ENCODE results near the gene COBLL1. TPM values are rescaled to one million over a fixed set of nuclear protein-coding genes. Genes with fewer than 3 reads are reported as not detected.

Gene COBLL1
- total and polyA plus RNA-seq, 8 donors, result 11.8 to 129 (median 58.3) TPM

- Histone ChIP-seq H3K4me1 (peaks cover 7 to 49% (median 20%) of the 10 kb centered on the region in 4 donors), H3K9me3 (no peaks in the 10 kb centered on the region), H3K27ac (no peak overlapping the region), H3K4me3 (no peak overlapping the region), H3K36me3 (no peaks in the 10 kb centered on the region), H3K27me3 (no peaks in the 10 kb centered on the region)
- no peak for TF ChIP-seq POLR2AphosphoS5 (IDR thresholded peaks at IDR 0.05)
- TF ChIP-seq CTCF (IDR thresholded peaks at IDR 0.05), result no peak
- TF ChIP-seq EP300 (IDR thresholded peaks at IDR 0.05), result no peak
- WGBS, 5 donors, result 83 to 90% (median 84%) methylated on average over 2 of the region's 2 CpGs
- no peak for DNase-seq
- intact Hi-C loops (cut with DNase I; ENCODE audit: low total_unique reads), result no loop called here
Observed at GRCh38 chr2:164796999-164797398, 44.6 kb downstream of the COBLL1 start.

- peak overlapping the region in 2 of 5 donors; percentile 29 to 41 for H3K27ac ChIP-seq
- 46 to 59% (median 50%) methylated on average over 4 of the region's 4 CpGs for WGBS, 5 donors
- H3K4me3 ChIP-seq, result no peak overlapping the region
- H3K27me3 ChIP-seq, result no peaks in the 10 kb centered on the region
- TF ChIP-seq EP300 (IDR thresholded peaks at IDR 0.05), result no peak
- no peak for TF ChIP-seq POLR2A (IDR thresholded peaks at IDR 0.05)
- no peak for TF ChIP-seq CTCF (IDR thresholded peaks at IDR 0.05)
- TF ChIP-seq POLR2AphosphoS5 (IDR thresholded peaks at IDR 0.05), result no peak
- H3K9me3 ChIP-seq, result no peaks in the 10 kb centered on the region
- intact Hi-C loops (cut with DNase I; ENCODE audit: low total_unique reads), result no loop called here
- peaks cover 7 to 45% (median 17%) of the 10 kb centered on the region in 4 donors for H3K4me1 ChIP-seq
- DNase-seq, result no peak
- H3K36me3 ChIP-seq, result no peaks in the 10 kb centered on the region
Observed at GRCh38 chr2:164794432-164795231, 47.0 kb downstream of the COBLL1 start.

GRCh38 chr2:164794016-164794415 lies 47.6 kb downstream of the COBLL1 start:
- Histone ChIP-seq H3K27ac (peak overlapping the region in 1 of 5 donors; percentile 29), H3K4me3 (no peak overlapping the region), H3K36me3 (no peaks in the 10 kb centered on the region), H3K9me3 (no peaks in the 10 kb centered on the region), H3K4me1 (peaks cover 7 to 42% (median 17%) of the 10 kb centered on the region in 4 donors), H3K27me3 (no peaks in the 10 kb centered on the region)
- TF ChIP-seq POLR2A (IDR thresholded peaks at IDR 0.05) (no peak), CTCF (IDR thresholded peaks at IDR 0.05) (no peak), EP300 (IDR thresholded peaks at IDR 0.05) (no peak), POLR2AphosphoS5 (IDR thresholded peaks at IDR 0.05) (no peak)
- DNase-seq, result no peak
- intact Hi-C loops (cut with DNase I; ENCODE audit: low total_unique reads), result no loop called here

GRCh38 chr2:164793529-164793928 lies 48.1 kb downstream of the COBLL1 start:
- no peaks in the 10 kb centered on the region for H3K9me3 ChIP-seq
- H3K36me3 ChIP-seq, result no peaks in the 10 kb centered on the region
- intact Hi-C loops (cut with DNase I; ENCODE audit: low total_unique reads), result no loop called here
- peaks cover 7 to 41% (median 17%) of the 10 kb centered on the region in 4 donors for H3K4me1 ChIP-seq
- TF ChIP-seq CTCF (IDR thresholded peaks at IDR 0.05) (no peak), EP300 (IDR thresholded peaks at IDR 0.05) (no peak), POLR2AphosphoS5 (IDR thresholded peaks at IDR 0.05) (no peak), POLR2A (IDR thresholded peaks at IDR 0.05) (no peak)
- no peak overlapping the region for H3K4me3 ChIP-seq
- no peaks in the 10 kb centered on the region for H3K27me3 ChIP-seq
- no peak for DNase-seq
- no peak overlapping the region for H3K27ac ChIP-seq
- 69 to 93% (median 89%) methylated on average over 1 of the region's 1 CpG for WGBS, 5 donors
